Suppressor macrophage (primary cell): ENCODE measurements around the gene TMC8.

Experiments used
- DNase-seq, 4 experiments: peaks; one replicate each; pipeline ENCODE4 v3.0.0-alpha.2; 2020 to 2022
- total RNA-seq, 17 experiments: gene quantifications; one replicate each; lab custom pipeline; 2026; ENCODE audit warnings: mixed read lengths in 6 of 17, inconsistent platforms in 3 of 17; lab: John Stamatoyannopoulos, UW

Gene TMC8, protein sequence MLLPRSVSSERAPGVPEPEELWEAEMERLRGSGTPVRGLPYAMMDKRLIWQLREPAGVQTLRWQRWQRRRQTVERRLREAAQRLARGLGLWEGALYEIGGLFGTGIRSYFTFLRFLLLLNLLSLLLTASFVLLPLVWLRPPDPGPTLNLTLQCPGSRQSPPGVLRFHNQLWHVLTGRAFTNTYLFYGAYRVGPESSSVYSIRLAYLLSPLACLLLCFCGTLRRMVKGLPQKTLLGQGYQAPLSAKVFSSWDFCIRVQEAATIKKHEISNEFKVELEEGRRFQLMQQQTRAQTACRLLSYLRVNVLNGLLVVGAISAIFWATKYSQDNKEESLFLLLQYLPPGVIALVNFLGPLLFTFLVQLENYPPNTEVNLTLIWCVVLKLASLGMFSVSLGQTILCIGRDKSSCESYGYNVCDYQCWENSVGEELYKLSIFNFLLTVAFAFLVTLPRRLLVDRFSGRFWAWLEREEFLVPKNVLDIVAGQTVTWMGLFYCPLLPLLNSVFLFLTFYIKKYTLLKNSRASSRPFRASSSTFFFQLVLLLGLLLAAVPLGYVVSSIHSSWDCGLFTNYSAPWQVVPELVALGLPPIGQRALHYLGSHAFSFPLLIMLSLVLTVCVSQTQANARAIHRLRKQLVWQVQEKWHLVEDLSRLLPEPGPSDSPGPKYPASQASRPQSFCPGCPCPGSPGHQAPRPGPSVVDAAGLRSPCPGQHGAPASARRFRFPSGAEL
- 15.9 to 109 (median 46.2) reads per million in 17 experiments for total RNA-seq

GRCh38 chr17:78130437-78131101 is at the start of gene TMC8:
TMC8 (plus strand) TSS chr17:78130771; CDS start chr17:78131589, 818 bp downstream.
- DNase-seq = peak; percentile 60 to 81 (median 75)

DNA sequence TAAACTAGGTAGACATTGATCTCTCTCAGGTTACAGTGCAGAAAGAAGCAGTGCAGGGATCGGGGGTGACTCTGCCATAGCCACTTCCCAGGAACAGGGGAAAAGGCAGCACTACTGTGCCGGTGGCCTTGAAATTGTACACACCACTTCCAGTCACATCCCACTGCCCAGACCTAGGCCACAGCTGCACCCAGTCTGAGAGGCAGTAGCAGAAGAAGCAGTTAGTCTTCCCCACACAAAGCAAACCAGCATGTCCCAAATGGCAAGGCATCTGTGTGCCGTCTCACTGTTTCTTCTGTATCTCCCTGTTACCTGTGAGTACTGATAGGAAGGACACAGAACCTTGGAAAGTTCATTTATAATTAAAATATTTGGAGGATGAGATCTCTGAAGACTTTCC is 49.0 kb upstream of the TMC8 start:
- DNase-seq = no peak

GRCh38 chr17:78082355-78082872 is 48.2 kb upstream of the TMC8 start:
- DNase-seq = peak; percentile 40 to 66 (median 56)

GRCh38 chr17:78082988-78083387 is 47.6 kb upstream of the TMC8 start:
- no peak for DNase-seq

GRCh38 chr17:78086740-78087139 is 43.8 kb upstream of the TMC8 start:
- no peak for DNase-seq

- no peak for DNase-seq
Observed at GRCh38 chr17:78088529-78088928, 42.0 kb upstream of the TMC8 start.

DNA sequence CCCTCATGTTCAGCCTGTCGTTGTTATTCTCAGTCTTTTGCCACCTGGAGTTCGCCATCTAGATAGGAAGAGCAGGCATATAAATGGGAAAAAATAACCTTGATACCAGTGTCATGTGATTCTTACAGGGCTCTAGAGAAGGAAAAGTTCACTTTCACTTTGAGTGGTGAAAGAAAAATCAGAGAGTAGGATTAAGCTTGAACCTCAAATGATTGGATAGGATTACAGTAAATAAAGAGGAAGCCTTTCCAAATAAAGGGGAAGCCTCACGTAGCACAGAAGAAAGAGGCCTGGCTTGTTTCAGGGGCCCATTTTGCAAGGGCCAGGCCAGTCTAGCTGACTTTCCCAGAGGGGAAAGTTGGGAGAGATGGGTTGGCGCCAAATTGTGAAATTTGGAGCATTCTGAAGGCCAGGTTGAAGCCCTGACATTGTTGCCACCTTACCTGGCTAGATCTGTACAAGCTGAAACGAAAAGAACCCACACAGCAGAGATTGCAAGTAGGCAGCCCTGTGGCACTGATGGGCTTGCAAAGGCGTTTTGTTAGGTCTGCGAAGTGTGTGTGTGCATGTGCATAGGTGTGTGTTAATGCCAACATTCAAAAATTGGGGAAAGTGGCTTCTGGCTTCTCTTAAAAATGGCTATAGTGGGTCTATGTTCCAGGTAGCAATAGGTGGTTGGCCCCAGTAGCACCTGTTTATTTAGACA is 40.8 kb upstream of the TMC8 start:
- peak; percentile 36 to 74 (median 69) for DNase-seq

- DNase-seq = no peak
Observed at GRCh38 chr17:78092794-78093324, 37.7 kb upstream of the TMC8 start.

DNA sequence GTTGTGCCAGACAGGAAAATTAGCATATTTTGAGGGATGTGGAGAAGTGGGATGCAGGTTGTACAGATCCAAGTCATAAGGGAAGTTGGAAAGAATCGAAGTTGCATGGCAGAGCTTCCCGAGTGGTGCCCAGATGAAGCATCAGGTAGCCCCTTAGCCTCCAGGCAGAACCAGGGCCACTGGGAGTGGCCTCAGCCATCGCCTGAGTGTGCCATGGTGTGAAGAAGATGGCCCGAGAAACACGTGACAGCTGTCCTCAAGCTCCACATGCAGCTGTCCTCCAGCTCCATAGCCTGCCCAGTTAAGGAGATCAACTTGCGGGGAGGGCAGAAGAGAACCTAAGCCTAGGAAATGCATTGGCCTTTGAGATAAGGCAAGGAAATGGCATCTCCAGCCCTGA is 35.5 kb upstream of the TMC8 start:
- DNase-seq = no peak

GRCh38 chr17:78096093-78096492 is 34.5 kb upstream of the TMC8 start:
- DNase-seq = no peak

DNA sequence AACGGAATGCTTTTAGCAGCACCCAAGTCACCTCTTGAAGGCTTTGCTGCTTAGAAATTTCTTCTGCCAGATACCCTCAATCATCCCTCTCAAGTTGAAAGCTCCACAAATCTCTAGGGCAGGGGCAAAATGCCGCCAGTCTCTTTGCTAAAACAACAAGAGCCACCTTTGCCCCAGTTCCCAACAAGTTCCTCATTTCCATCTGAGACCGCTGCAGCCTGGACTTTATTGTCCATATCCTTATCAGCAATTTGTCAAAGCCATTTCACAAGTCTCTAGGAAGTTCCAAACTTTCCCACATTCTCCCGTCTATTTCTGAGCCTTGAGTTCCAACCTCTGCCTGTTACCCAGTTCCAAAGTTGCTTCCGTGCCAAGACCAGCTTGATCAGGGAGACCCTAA is 29.5 kb upstream of the TMC8 start:
- DNase-seq = peak in 2 of 4 experiments; percentile 34 to 40

DNA sequence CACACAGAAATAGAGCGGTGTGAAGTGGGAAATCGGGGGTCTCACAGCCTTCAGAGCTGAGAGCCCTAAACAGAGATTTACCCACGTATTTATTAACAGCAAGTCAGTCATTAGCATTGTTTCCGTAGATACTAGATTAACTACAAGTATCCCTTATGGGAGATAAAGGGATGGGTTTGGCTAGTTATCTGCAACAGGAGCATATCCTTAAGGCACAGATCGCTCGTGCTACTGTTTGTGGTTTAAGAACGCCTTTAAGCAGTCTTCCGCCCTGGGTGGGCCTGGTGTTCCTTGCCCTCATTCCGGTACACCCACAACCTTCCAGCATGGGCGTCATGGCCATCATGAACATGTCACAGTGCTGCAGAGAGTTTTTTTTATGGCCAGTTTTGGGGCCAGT is 29.0 kb upstream of the TMC8 start:
- DNase-seq = no peak

GRCh38 chr17:78103311-78103710 is 27.3 kb upstream of the TMC8 start:
- no peak for DNase-seq

- DNase-seq = no peak
Observed at GRCh38 chr17:78104540-78104941, 26.0 kb upstream of the TMC8 start.

GRCh38 chr17:78105101-78105500 is 25.5 kb upstream of the TMC8 start:
- DNase-seq = no peak

GRCh38 chr17:78105551-78105950 is 25.0 kb upstream of the TMC8 start:
- no peak for DNase-seq

DNA sequence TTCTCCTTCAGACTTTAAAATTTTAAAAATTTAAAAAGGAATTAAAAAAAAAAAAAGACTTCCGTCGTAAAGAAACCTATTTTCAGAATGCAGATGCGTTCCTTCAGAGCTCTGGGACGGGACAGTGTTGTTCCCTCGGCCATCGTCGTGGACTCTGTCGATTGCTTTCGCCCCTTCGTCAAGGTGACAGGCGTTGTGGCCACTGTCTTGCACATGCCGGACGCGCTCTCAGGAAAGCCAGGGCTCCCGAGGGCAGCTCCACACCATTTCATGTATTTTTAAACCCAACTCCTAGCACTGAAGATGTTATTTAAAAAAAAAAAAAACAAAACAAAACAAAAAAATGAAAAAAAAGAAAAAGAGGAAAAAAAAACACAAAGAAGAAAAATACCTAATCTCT is 24.4 kb upstream of the TMC8 start:
- no peak for DNase-seq

DNA sequence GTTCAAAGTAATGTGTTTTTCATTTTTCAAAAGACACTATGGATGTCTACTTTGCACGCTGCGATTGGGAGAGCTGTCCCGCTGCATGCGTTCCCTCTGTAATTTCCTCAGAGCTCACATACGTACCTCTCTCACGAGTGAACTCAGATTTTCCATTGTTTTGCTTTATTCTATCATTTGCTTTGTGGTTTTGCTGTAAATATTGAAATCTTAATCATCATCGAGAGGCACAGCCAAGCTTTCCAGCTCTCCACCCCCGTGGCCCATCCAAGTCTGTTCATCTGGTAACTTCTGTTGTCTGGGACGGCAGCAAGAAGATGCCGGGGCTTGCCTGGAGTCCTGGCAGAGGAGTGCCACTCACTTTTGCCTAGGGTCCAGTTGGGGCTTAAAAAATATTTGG is 23.1 kb upstream of the TMC8 start:
- no peak for DNase-seq

- DNase-seq = no peak
Observed at GRCh38 chr17:78107976-78108725, 22.4 kb upstream of the TMC8 start.

DNA sequence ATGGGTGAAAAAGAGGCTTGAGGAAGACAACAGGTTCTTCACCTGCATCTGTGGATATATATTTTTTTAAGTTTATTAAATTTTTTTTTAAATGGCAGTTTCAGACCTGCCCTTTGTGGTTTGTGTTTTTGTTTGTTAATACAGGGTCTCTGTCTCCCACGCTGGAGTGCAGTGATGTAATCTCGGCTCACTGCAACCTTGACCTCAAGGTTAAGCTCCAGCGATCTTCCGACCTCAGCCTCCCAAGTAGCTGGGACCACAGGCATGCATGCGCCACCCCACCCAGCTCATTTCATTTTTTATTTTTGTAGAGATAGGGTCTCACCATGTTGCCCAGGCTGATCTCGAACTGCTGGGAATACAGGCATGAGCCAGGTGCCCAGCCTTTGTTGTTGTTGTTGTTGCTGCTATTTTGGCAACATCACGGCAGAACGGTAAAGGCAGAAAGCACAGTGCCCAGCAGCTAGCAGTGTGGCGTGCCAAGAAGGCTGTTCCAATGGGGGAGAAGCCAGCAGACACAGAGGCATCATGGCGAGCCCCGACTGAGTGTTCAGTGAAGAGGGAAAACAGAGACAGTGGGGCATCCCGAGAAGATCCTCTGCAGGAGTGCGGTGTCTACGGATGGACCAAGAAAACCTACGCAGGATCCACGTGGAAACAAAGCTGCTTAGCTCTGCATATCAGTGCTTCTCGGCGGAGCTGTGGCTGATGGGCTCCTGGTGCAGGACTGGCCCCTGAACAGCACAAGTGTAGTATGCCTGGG is 21.7 kb upstream of the TMC8 start:
- DNase-seq = no peak

DNA sequence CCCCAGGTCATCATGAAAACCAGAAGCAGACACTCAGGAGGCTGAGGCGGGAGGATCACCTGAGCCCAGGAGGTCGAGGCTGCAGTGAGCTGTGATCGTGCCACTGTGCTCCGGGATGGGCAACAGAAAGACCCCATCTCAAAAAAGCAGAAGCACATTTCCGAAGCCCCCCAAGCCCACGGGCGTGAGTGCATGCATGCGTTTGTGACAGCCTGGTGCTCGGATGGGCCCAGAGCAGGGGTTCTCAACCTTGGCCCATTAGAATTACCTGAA is 21.1 kb upstream of the TMC8 start:
- no peak for DNase-seq
